Measurements from ENCODE around the gene RPL36AL. TPM values are rescaled to one million over a fixed set of nuclear protein-coding genes. Genes with fewer than 3 reads are reported as not detected.

The RPL36AL gene
- total RNA-seq, 1 donor from 2014 or later = 147 TPM

GRCh38 chr14:49569281-49569680 is 51.1 kb downstream of the RPL36AL start:
- no peak overlapping the region for H3K4me3 Mint-ChIP-seq
- peaks cover 3% of the 10 kb centered on the region for H3K9me3 Mint-ChIP-seq
- TF ChIP-seq CTCF (conservative IDR thresholded peaks at IDR 0.05) = no peak
- H3K36me3 Mint-ChIP-seq (ENCODE audit: low read depth) = peaks cover 26% of the 10 kb centered on the region
- no peaks in the 10 kb centered on the region for H3K4me1 Mint-ChIP-seq
- no peaks in the 10 kb centered on the region for H3K27me3 Mint-ChIP-seq (ENCODE audit: low read depth)
- DNase-seq (ENCODE audit: low read depth, low spot score) = no peak
- H3K27ac Mint-ChIP-seq (ENCODE audit: unreplicated experiment) = no peak overlapping the region

Other genes with a start within 250 kb of the RPL36AL start
- 1,386 and 1,393 TPM in 2 replicates for gene RPS29, start 34.2 kb downstream of the RPL36AL start, total RNA-seq
- 40.2 and 42.9 TPM in 2 replicates for gene LRR1, start 21.7 kb downstream of the RPL36AL start, total RNA-seq
- 31.8 and 32.3 TPM in 2 replicates for gene MGAT2, start 173 bp upstream of the RPL36AL start, total RNA-seq
- 18.9 and 20.4 TPM in 2 replicates for gene DNAAF2, start 14.6 kb upstream of the RPL36AL start, total RNA-seq
- gene POLE2, start 67.6 kb upstream of the RPL36AL start, total RNA-seq = 26.8 and 31.5 TPM in 2 replicates
- 2.0 and 2.1 TPM in 2 replicates for gene KLHDC1, start 72.5 kb upstream of the RPL36AL start, total RNA-seq
- 36.1 and 36.4 TPM in 2 replicates for gene KLHDC2, start 147.5 kb upstream of the RPL36AL start, total RNA-seq
- gene NEMF, start 232.2 kb upstream of the RPL36AL start, total RNA-seq = 68.9 and 71.0 TPM in 2 replicates